Kidney epithelial cell (primary cell): ENCODE results near the gene TFAM. TPM values are rescaled to one million over a fixed set of nuclear protein-coding genes. Genes with fewer than 3 reads are reported as not detected.

Source experiments
- DNase-seq: peaks from one replicate; pipeline ENCODE4 v3.0.0-alpha.2; 2010; ENCODE audit warnings: low read depth
- H3K27me3 ChIP-seq: 2 replicates; pipeline ENCODE4 v1.6.0; 2011; ENCODE audit warnings: low read length; ENCODE audit not compliant: control insufficient read depth, insufficient read depth
- H3K36me3 ChIP-seq: 2 replicates; pipeline ENCODE4 v1.5.1; 2011; ENCODE audit warnings: low read length; ENCODE audit not compliant: control insufficient read depth, insufficient read depth
- H3K4me3 ChIP-seq: 2 replicates; pipeline ENCODE4 v1.5.1; 2011; ENCODE audit warnings: low read depth, mild to moderate bottlenecking, control low read depth, low read length
- total RNA-seq: library from RNA; depleted of rRNA; stranded (reverse); fragments of >200 nt; gene quantifications from 2 replicates; pipeline ENCODE4 v1.2.3, GENCODE V29; 2015
- TF ChIP-seq, protein P1 (sequence below): IDR thresholded peaks from 2 replicates; pipeline ENCODE4 v1.5.1; 2011; ENCODE audit warnings: mild to moderate bottlenecking, moderate library complexity, low read length, control low read depth, inconsistent platforms; ENCODE audit not compliant: insufficient read depth, poor library complexity, severe bottlenecking

Gene TFAM
- 32.4 and 36.4 TPM in 2 replicates for total RNA-seq

DNA sequence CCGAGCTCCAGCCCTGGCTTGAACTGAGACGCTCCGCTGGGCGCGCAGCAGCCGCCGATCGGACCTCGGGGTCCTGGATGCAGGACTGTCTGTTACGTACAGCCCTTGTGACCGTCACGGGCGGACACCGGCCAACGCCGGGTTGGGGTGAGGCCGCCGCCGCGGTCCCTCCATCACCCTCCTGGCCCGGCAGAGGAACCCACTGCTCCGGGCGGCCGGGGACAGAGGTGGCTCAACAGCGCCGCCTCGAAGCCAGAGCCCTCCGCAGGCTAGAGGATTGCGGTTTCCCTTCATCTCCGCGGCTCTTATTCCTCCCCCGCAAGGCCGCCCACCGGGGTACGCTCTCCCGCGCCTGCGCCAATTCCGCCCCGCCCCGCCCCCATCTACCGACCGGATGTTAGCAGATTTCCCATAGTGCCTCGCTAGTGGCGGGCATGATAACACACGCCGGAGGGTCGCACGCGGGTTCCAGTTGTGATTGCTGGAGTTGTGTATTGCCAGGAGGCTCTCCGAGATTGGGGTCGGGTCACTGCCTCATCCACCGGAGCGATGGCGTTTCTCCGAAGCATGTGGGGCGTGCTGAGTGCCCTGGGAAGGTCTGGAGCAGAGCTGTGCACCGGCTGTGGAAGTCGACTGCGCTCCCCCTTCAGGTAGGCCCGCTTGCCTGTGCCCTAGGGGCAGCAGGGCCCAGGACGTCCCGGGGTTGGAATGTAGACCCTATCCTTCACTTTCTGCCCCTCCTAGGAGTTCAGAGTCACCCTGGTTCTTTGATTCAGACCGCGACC is at the start of gene TFAM:
Gene TFAM (plus strand): TSS at position 412 of the 785 bp plus-strand sequence. CDS start 138 bp downstream, at position 550.
- Histone ChIP-seq H3K36me3 (no peaks in the 10 kb centered on the region), H3K27me3 (no peaks in the 10 kb centered on the region), H3K4me3 (peak within 1 kb of the TSS; percentile 98)
- TF ChIP-seq, protein P1, sequence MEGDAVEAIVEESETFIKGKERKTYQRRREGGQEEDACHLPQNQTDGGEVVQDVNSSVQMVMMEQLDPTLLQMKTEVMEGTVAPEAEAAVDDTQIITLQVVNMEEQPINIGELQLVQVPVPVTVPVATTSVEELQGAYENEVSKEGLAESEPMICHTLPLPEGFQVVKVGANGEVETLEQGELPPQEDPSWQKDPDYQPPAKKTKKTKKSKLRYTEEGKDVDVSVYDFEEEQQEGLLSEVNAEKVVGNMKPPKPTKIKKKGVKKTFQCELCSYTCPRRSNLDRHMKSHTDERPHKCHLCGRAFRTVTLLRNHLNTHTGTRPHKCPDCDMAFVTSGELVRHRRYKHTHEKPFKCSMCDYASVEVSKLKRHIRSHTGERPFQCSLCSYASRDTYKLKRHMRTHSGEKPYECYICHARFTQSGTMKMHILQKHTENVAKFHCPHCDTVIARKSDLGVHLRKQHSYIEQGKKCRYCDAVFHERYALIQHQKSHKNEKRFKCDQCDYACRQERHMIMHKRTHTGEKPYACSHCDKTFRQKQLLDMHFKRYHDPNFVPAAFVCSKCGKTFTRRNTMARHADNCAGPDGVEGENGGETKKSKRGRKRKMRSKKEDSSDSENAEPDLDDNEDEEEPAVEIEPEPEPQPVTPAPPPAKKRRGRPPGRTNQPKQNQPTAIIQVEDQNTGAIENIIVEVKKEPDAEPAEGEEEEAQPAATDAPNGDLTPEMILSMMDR = peak; percentile 71
- peak; percentile 48 for DNase-seq

DNA sequence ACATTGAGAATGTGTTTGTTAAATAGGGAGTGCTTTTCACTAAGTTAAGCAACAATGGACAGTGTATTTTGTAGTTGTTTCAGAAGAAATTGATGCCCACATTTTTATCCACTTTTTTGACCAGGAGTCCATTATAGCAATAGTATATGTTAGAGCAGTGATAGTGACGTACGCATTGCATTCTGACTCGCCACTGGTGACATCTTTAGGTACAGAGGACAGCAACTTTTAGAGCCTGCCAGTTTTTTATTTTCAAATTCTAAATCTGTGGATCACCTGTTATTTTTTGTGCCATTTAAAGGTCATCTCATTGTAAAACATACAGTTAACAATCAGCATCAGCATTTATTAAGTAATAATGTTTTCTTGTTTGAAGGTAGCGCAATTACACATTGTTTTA is 49.0 kb upstream of the TFAM start:
- Histone ChIP-seq H3K27me3 (no peaks in the 10 kb centered on the region), H3K4me3 (peak overlapping the region; percentile 88), H3K36me3 (no peaks in the 10 kb centered on the region)
- TF ChIP-seq, protein P1 = no peak
- DNase-seq = no peak

DNA sequence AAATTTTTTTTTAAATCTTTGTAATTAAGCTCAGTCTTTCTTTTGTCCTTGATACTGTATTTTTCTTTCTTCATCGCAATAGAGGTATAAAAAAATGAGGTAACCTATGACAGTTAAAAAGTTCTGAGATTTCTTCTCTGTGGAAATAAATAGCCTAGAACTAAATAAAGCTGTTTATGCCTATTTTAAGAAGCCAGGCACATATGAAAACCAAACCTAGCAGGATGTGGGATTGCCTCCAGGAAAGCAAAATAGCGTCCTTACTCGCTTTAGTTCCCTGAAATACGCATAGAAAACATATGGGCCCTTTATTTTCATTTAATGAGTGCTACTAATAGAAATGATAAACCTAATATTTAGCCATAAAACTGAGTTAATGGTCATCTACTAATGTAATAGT is 43.8 kb upstream of the TFAM start:
- DNase-seq = no peak
- TF ChIP-seq, protein P1 = no peak
- Histone ChIP-seq H3K27me3 (no peaks in the 10 kb centered on the region), H3K4me3 (no peak overlapping the region), H3K36me3 (peaks cover 1% of the 10 kb centered on the region)

DNA sequence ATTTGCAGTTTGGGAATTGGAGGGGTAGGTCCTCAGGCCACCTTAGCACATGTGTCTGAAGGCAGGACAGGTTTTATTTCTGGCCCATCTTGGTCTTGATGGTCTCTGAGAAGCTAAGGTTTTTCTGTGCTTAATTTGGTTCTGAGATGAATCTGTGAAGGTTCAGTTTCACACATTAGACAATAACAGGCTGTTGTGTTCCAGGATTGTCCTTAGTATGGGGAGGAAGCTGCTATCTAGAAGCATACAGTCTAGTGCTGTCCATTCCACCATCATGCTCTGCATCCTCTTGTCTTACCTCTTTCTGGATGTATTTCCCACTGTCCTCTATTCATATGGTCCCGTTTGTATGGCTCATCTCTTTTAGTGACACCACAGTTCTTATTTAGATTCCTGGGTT is 43.3 kb upstream of the TFAM start:
- peaks cover 1% of the 10 kb centered on the region for H3K36me3 ChIP-seq
- no peaks in the 10 kb centered on the region for H3K27me3 ChIP-seq
- TF ChIP-seq, protein P1 = no peak
- H3K4me3 ChIP-seq = no peak overlapping the region
- DNase-seq = no peak

DNA sequence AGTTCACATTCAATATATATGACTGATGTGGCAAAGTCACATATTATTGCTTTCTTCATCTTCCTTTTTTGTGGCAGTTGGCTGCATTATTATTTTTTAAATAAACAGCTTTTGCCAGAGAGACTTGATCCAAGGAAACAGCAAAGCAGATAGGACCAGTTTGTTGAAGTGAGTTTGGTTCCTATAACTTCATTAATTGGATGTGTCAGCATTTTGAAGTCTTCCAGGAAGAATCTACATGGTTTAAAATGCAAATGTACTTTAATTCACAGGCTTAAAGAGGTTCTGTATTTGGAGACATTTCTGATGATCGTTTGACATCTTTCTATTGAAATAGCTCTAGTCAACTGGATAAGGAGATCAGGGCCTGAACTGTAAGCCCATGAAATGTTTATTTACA is 37.2 kb upstream of the TFAM start:
- TF ChIP-seq, protein P1 = no peak
- Histone ChIP-seq H3K36me3 (no peaks in the 10 kb centered on the region), H3K4me3 (no peak overlapping the region), H3K27me3 (no peaks in the 10 kb centered on the region)
- no peak for DNase-seq
